Iris pigment epithelial cell (primary cell): ENCODE results near the gene NEK2.
"Not testable (repeated sequence)": the region's sequence is repeated elsewhere in the genome, so short reads cannot be mapped to it uniquely, and the experiment has no call there.

ENCODE experiments used
- DNase-seq: peaks from one replicate; pipeline ENCODE4 v3.0.0-alpha.2; 2011; ENCODE audit warnings: low read depth

NEK2 gene

DNA sequence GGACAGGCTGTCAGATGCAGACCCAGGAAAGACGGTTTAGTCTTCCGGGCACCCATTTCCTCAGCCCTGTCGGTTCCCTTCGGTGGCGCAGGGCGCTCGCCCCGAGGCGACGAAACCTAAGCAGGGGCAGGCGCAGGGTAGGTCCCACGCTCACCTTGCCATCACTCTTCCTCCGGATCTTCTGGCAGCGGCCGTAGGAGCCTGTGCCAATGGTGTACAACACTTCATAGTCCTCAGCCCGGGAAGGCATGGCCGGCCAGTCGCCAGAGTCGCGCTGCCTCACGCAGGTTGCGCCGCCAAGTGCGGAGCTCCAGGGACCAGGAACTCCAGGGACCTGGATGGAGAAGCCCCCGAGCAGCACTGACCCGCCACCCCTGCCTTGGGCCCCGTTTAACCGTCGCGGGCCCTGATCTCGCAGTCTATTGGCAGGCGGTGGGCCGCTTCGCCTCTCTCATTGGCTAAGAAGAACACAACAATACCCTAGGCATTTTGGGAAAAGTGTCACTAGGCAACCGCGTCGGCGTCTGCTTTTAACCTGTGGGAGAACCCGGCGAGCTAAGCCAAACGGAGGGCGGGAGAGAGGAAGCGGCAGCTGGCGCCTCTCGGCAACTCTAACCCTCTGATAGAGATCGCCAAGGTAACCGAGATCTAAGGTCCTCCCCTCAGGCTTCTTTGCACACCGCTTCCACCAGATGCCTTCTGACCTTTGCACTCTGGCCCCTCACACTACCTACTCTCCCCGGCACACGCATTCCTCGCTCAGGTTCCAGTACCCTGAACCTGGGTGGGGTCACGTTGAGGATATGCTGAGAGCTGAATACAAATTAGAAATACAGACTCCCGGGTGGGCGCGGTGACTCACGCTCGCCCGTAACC is at the start of gene NEK2:
NEK2 (minus strand) TSS at position 392 of the 876 bp plus-strand sequence; CDS start at position 250, 142 bp downstream.
- peak; percentile 94 for DNase-seq

DNA sequence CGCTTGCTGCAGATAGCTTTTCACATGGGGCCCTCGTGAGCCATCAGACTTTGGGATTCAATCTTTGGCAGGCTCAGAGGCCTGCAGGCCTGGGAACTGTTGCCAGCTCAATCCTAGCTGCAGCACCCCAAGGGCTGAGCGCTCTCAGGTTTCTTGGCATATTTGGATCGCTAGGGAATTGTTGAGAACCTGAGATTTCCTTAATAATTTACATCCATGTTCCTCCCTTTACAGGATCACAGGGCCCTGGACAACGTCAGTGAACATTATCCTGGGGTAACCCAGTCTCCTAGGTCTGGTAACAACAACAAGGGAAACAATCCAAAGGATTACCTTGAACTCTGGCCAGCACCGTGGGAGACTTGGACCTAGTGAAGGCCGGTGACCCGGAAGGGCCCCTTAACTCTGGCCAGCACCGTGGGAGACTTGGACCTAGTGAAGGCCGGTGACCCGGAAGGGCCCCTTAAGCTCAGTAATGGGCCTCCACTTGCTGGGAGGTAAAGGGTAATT is 49.3 kb upstream of the NEK2 start:
- no peak for DNase-seq

DNA sequence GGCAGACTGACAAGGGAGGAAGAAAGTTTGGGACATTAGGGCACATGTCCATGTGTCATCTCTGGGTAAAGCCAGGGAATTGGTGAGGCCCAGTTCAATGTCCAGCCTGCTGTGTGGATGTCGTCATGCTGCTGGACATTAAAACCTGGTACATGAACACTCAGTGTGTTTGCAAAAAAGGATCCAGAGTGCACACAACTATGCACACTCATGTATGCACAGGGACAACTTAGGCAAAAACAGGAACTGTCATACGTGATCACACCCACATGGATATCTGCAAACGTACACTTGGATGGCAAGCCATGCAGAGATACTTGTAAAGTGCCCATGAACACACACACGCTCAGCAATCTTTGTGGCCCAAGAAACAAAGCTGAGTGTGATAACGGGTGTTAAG is 47.9 kb upstream of the NEK2 start:
- no peak for DNase-seq

DNA sequence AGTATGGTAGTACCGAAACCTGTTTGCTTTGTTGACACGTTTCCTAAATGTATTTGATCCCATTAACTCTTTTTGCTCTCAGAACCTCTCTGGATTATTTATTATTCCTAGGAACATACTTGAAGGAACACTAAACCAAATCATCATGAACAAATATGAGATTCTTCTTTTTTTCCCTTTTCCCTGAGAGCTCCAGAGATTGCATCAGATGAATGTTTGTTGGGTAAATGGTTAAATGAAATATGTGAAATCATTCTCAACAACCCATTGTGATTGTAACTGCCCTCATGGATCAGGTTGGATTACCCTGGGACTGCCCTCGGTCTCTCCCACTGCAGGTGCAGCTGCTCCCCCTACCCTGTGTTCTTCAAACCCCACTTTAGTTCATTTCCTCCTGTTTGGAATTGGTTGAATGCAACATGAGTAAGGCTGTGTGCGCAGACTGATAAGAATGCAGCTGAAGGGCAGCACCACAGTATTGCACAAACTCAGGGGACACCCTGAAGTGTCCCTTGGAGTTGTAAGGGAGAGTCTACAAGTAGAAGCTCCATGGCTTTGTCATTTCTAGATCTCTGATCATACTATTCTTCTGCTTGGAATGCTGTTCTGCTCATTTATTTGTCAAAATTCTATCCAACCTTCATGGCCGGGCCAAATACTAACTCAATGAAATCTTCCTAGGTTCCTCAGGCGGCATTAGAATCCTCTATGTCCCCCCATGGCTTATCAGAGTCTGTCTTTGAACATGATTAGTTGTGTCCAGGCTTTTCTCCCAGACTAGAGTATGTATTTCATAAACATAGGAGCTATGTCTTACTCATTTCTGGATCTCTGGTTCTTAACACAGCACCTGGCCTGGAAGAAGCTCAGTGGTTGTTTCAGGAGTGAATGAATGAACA is 47.1 kb upstream of the NEK2 start:
- no peak for DNase-seq

DNA sequence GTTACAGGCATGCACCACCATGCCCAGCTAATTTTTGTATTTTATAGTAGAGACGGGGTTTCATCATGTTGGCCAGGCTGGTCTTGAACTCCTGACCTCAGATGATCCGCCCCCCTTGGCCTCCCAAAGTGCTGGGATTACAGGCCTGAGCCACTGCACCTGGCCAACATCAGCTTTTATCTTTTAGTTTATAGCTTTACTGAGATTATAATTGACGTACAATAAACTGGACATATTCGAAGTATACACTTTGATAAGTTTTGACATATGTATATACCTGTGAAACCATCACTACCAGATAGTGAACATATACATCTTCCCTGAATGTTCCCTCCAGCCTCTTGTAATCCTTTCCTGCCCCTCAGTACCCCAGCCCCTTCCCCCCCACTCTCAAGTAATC is 41.1 kb upstream of the NEK2 start:
- DNase-seq, result not testable (repeated sequence)

DNA sequence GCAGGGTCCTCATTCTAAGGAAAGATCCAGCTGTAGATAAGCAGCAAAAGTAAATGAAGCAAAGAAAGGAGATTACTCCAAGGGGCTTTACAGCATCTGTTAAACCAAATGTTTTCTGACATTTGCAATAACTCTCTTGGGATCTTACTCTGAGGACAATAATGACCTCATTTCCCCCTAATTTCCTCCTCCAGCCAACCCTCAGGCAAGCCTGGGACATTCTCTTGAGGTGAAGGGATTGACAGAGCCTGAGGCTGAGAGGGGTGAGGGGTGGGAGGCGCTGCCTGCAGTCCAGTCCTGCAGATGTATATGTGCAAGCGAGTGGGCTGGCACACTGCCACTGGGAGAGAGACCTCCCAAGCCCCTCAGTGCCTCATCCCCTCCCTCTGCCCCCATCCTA is 40.5 kb upstream of the NEK2 start:
- no peak for DNase-seq

DNA sequence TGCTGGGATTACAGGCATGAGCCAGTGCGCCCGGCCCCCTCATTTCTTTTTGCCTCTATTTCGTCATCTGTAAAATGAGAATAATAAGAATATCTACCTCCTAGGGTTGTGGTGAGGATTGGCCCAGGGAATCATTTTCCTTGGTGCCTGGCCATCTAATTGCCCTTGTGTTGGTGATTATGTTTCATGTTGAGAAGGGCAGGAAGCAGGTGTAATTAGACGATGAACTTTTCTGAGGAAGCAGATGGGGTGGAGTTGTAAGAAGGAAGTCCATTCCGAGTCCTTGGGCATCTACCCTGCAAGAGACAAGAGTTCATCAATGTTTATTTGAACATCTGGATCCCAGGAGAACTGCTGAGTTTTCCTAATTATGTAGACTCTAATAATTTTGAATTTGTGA is 38.7 kb upstream of the NEK2 start:
- DNase-seq, result no peak

DNA sequence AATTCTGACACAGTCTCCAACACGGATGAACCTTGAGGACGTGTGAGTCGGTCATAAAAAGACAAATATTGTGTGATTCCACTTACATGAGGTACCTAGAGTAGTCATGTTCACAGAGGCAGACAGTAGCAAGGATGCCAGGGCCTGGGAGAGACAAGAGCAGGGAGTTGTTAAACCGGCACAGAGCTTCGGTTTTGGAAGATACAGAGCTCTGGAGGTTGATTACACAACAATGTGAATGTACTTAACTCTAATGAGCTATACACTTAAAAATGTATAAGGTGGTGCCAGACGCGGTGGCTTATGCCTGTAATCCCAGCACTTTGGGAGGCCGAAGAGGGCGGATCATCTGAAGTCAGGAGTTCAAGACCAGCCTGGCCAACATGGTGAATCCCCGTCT is 37.8 kb upstream of the NEK2 start:
- DNase-seq, result peak; percentile 52

DNA sequence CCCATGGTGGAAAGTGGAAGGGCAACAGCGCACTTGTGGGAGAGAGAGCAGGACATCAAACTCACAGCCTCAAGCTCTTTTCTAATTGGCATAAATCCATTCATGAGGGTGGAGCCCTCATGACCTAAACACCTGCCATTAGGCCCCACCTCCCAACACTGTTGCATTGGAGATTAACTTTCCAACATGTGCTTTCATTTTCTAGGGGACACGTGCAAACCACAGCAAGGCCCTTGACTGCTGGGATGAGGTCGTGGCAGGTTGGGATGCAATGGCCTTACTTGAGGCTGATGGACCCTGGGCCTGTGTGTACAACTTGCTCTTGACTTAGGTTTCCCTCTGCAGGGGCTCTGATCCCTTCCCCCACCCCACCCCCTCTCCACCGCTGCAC is 35.9 kb upstream of the NEK2 start:
- no peak for DNase-seq

DNA sequence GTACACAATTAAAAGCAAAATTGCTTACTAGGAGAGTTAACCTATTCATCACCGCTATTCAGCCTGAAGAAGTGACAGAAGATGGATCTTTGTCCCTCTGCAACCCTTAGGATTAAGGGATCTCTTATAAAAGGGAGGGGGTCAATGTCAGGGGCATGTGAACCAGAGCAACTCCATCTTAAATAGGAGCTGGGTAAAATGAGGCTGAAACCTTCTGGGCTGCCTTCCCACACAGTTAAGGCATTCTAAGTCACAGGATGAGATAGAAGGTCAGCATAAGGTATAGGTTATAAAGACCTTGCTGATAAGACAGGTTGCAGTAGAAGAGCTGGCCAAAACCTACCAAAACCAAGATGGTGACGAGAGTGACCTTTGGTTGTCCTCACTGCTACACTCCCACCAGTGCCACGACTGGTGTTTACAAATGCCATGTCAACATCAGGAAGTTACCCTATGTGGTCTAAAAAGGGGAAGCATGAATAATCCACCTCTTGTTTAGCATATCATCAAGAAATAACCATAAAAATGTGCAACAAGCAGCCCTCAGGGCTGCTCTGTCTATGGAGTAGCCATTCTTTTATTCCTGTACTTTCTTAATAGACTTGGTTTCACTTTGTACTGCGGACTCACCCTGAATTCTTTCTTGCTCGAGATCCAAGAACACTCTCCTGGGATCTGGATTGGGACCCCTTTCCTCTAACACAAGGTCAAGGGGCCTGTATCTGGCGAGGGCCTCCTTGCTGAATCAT is 35.3 kb upstream of the NEK2 start:
- no peak for DNase-seq

DNA sequence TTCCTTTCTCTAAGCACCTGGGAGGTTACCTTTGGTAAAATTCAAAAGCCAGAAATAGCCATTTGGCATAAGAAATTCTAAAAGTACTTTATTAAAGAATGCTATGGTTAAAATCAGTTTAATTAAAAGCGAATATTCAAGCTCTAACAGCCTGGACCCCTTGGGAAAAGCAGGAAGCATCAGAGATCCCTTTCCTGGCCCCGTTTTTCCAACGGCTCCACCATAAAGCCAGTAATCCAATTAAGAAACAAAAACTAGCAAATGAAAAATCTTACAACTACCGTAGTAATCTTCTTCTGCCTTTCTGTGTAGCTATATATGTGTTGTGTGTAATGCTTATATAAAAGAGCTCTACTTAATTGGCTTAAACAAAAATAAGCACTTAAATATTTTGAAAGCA is 33.5 kb upstream of the NEK2 start:
- DNase-seq, result no peak

DNA sequence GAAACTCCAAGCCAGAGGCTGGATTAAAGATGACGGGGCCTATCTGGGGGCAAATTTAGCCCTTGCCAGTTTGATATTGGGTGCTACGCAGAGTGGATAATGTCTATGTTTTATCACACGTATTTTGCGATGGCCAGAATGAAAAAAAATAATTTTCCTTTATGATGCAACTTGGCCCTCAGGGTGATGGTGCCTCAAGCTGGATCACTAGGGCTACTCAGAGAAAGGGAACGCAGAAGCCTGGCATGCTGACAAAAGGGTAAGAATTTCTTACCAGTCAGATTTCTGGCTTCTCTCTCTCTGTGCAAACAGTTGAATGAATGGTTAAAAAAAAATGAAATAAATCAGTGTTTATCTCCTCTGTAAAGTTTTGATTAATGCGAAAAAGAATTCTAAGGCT is 32.6 kb upstream of the NEK2 start:
- no peak for DNase-seq

DNA sequence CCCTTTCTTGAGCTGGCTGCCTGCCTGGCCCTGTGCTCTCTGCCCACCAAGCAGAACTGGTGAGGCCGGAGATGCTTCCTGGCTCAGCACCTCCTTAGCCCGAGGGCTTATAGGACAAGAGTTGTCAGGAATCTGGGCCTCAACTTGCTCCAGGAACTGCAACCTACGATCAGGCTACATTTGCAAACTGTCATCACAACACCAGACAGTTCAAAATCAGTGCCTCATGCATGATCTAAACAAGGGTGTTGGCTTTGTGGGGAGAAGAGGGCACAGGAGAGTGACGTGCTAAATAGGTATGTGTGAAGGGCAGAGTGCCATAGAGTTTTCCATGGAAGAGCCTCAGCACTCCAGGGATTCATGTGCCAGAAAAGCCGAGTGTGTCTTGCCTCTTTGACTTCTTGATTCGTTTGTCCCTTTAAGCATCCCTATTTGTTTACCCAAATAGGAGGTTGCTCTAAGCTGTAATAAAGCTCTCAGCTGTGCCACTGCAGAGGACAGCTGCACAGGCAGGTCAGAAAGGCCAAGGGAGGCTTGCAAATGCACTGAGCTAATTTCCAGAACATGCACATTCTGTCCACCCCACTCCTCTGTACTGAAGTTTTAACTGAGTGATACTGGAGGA is 30.2 kb upstream of the NEK2 start:
- no peak for DNase-seq

DNA sequence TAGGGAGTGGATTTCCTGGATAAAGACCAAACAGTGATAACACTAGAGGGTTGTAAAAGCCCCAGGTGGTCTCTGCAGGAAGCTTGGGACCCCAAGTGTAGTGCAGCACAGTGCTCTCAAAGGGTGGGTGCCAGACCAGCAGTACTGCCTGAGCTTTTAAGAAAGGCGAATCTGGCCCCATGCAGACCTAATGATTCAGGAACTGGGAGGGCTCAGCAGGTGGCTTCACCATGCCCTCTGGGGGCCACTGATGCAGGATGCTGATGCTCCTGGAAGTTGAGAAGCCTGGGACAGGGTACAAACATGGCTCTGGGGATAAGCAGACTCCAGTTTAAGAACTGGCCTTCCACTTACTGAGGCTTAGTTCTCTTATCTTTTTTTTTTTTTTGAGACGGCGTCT is 29.1 kb upstream of the NEK2 start:
- no peak for DNase-seq

DNA sequence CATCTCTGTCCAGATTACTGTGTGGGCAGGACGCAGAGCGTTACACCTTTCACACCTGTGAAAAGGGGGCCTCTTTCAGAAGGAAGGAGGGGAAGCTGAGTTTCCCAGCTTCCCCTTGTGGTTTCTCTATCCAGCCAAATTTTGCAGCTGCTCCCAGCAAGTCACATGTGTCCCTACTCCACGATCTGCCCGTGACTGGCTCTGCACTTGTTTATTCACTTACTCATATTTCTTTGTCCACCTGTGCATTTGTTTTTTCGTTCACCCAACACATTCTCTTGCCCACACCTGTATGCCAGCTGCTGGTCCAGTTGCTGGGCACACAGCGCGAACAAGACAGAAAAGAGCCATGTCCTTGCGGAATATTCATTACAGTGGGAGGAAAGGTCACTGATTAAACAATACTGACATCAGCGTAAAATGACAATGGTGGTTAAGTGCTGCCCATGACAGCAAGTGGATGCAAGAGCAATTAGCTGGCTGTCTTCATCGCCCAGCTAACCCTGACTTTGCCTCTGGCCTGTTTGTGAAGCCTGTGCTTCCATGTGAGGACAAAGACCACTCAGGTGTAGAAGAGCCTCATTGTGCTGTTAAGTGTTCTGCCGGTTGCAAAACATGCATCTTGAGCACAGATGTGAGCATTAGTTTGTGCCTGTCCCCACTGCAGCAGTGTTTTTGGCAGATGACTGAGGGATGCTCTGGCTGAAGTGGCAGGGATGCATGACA is 28.6 kb upstream of the NEK2 start:
- no peak for DNase-seq

DNA sequence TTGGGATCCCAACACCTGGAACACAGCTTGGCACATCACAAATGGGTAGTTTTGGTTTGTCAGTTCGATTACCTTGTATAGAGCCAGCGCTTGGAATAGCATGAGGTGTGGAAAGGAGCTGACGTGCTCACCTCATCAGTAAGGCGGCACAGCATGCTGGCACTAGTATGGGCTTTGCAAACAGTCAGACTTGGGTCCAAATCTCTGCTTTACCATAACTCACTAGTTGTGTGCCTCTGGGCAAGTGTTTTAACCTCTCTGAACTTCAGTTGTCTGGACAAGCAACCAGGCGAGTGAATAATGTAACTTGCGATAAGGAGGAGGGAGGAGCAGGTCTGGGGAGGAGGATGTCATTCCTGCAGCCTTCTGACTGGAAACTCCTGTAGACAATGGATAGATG is 26.3 kb upstream of the NEK2 start:
- no peak for DNase-seq

DNA sequence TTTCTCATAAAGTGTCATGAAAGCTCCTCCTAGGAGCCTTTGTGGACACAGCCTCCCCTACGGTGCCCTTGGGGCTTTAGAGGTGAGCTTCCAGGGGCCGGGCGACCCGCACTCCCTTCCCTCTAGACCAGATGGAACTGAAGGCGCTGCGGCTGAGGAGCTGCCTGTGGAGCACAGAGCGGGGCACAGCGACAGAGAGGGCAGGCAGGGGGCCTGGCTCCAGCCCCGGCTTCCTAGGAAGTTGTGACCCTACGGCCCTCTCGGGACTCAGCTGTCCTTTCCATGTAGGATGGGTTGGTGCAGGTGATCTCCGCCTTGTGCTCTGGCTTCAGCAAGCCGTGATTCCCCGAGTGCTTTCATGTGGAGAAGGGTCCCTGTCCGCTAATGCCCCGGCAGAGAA is 23.6 kb upstream of the NEK2 start:
- no peak for DNase-seq

DNA sequence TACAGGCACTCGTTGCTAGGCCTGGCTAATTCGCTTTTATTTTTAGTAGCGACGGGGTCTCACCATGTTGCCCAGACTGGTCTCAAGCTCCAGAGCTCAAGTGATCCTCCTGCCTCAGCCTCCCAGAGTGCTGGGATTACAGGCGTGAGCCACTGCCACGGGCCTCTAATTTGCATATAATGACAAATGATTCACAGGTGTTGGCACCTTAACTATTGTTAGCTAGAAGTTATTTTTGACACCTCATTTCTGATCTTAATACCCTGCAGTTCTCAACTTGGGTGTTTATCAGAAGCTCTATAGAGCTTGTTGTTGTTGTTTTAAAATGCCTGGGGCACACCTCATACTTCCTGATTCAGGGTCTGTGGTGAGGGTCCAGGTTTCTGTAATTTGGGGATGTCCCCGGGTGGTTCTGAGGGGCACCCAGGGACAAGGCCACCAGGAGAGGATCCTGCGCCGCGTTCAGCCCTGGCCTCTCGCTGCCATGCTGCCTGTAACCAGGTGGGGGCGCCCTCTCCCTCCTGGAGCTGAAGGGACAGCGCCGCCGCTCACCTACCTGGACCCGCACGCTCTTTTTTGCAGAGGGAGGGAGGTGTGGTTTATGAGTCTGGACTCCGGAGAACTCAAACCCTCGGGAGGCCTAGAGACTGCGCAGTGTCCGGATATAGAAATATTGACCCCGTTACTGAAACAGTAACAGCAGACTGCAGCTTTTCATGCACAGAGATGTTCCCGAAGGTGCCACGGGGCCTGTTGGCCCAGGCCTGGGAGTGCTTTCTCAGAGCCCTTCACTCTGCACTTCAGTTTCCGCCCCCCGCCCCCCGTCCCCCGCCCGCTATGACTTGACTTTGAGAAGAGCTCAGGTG is 23.0 kb upstream of the NEK2 start:
- peak; percentile 54 for DNase-seq

DNA sequence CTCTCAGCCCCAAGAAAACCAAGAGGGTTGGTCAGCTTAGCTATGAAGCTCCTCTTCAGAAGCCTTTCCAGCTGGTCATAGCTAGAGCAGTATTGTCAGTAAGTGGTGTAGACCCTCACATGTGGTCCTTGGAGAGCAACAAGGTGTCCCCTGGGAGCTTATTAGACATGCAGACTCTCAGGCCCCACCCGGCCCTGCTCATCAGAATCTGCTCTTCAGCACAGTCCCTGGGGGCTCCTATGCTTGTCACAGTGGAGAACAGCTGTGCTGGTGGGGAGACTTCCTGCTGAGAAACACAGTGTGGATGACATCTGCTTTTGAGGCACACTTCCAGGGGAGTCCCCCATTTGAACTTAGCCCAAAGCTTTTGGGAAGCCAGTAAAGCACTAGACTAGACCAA is 21.9 kb upstream of the NEK2 start:
- no peak for DNase-seq
